ENCODE data around the gene DYNLT2B.
"Not testable (repeated sequence)": the region's sequence is repeated elsewhere in the genome, so short reads cannot be mapped to it uniquely, and the experiment has no call there.

DYNLT2B gene

GRCh38 chr3:196317687-196318467, at the start of gene DYNLT2B:
TSS of gene DYNLT2B (minus strand) at chr3:196318240. CDS start at chr3:196318152, 88 bp downstream.
- in situ Hi-C loops (cut with MboI; ENCODE audit: low sequenced_read_pairs), result no loop called here

GRCh38 chr3:196365736-196366135, 47.7 kb upstream of the DYNLT2B start:
- in situ Hi-C loops (cut with MboI; ENCODE audit: low sequenced_read_pairs), result no loop called here

- in situ Hi-C loops (cut with MboI; ENCODE audit: low sequenced_read_pairs), result no loop called here
Observed at GRCh38 chr3:196360586-196360985, 42.5 kb upstream of the DYNLT2B start.

- in situ Hi-C loops (cut with MboI; ENCODE audit: low sequenced_read_pairs), result not testable (repeated sequence)
Observed at GRCh38 chr3:196358540-196358939, 40.5 kb upstream of the DYNLT2B start.

- in situ Hi-C loops (cut with MboI; ENCODE audit: low sequenced_read_pairs), result no loop called here
Observed at GRCh38 chr3:196357905-196358304, 39.9 kb upstream of the DYNLT2B start.

GRCh38 chr3:196356556-196356955, 38.5 kb upstream of the DYNLT2B start:
- in situ Hi-C loops (cut with MboI; ENCODE audit: low sequenced_read_pairs), result no loop called here

GRCh38 chr3:196355668-196356067, 37.6 kb upstream of the DYNLT2B start:
- in situ Hi-C loops (cut with MboI; ENCODE audit: low sequenced_read_pairs), result no loop called here

GRCh38 chr3:196354132-196354531, 36.1 kb upstream of the DYNLT2B start:
- in situ Hi-C loops (cut with MboI; ENCODE audit: low sequenced_read_pairs), result no loop called here

GRCh38 chr3:196351541-196351940, 33.5 kb upstream of the DYNLT2B start:
- in situ Hi-C loops (cut with MboI; ENCODE audit: low sequenced_read_pairs), result no loop called here

- in situ Hi-C loops (cut with MboI; ENCODE audit: low sequenced_read_pairs), result no loop called here
Observed at GRCh38 chr3:196350067-196350466, 32.0 kb upstream of the DYNLT2B start.

GRCh38 chr3:196348698-196349097, 30.7 kb upstream of the DYNLT2B start:
- in situ Hi-C loops (cut with MboI; ENCODE audit: low sequenced_read_pairs), result no loop called here

GRCh38 chr3:196344663-196345062, 26.6 kb upstream of the DYNLT2B start:
- in situ Hi-C loops (cut with MboI; ENCODE audit: low sequenced_read_pairs), result no loop called here

GRCh38 chr3:196343917-196344316, 25.9 kb upstream of the DYNLT2B start:
- in situ Hi-C loops (cut with MboI; ENCODE audit: low sequenced_read_pairs), result not testable (repeated sequence)

GRCh38 chr3:196341137-196341536, 23.1 kb upstream of the DYNLT2B start:
- in situ Hi-C loops (cut with MboI; ENCODE audit: low sequenced_read_pairs), result no loop called here

GRCh38 chr3:196340466-196340865, 22.4 kb upstream of the DYNLT2B start:
- in situ Hi-C loops (cut with MboI; ENCODE audit: low sequenced_read_pairs), result no loop called here

GRCh38 chr3:196339493-196340254, 21.6 kb upstream of the DYNLT2B start:
- in situ Hi-C loops (cut with MboI; ENCODE audit: low sequenced_read_pairs), result no loop called here

GRCh38 chr3:196339044-196339443, 21.0 kb upstream of the DYNLT2B start:
- in situ Hi-C loops (cut with MboI; ENCODE audit: low sequenced_read_pairs), result no loop called here

- in situ Hi-C loops (cut with MboI; ENCODE audit: low sequenced_read_pairs), result no loop called here
Observed at GRCh38 chr3:196336319-196337145, 18.5 kb upstream of the DYNLT2B start.

- in situ Hi-C loops (cut with MboI; ENCODE audit: low sequenced_read_pairs), result no loop called here
Observed at GRCh38 chr3:196335503-196335948, 17.5 kb upstream of the DYNLT2B start.

GRCh38 chr3:196334982-196335381, 16.9 kb upstream of the DYNLT2B start:
- in situ Hi-C loops (cut with MboI; ENCODE audit: low sequenced_read_pairs), result no loop called here

- in situ Hi-C loops (cut with MboI; ENCODE audit: low sequenced_read_pairs), result no loop called here
Observed at GRCh38 chr3:196332168-196332567, 14.1 kb upstream of the DYNLT2B start.
